HG03558 (cell line): ENCODE data around the gene FER.
"Not testable (repeated sequence)": the region's sequence is repeated elsewhere in the genome, so short reads cannot be mapped to it uniquely, and the experiment has no call there.

ENCODE experiments used
- ATAC-seq: cut with Tn5 transposase; IDR thresholded peaks from one replicate; pipeline ENCODE4 v1.9.1; 2021; ENCODE audit warnings: moderate number of reproducible peaks; ENCODE audit not compliant: unreplicated experiment; ENCODE audit errors: extremely low read depth

The FER gene

DNA sequence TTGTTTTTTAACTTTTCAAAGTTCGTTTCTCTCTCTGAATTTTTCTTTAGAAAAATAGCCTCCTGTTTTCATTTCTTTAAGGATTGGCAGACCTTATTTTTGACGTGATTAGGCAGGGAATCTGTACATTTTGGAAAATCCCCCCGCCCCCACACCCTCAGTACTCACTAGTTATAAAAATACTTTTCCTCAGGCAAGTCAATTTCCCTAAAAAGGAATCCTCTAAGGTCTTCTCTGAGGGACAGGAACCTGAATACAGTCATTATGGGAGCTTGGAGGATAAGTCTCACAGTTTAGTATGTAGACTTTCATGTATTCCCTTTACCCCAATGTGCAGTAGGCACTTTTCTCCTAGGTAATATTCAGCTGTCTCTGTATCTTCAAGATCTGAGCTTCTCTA is 3.9 kb upstream of the FER start:
- ATAC-seq, result no peak

DNA sequence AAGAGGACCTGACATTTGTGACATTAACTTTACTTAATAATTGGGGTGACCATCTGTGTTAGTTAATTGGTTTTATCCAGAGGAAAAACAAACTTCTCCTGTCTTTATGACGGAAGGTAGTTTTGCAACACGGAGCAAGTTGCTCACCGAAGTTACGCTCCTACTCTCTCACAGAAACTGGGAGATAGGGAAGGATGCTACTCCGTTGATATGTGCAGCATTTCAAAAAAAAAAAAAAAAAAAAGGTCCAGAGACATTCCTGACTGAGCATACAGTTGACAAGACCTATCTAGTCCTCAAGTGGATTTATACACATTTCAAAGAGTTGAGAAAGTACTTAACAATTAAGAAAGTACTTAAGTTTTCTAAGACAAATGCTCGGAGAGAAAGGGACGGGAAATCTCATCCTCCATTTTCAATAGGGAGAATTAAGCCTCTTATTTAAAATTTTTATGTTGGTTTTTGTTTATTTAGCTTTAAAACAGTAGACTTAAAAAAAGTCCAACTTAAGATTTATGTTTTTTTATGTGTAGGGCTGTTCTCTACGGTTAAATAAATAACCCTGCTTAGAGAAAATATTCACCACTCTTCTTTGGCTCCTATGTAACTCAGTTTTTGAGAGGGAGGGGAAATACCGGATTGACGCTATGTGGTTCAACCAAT is 455 bp upstream of the FER start:
- no peak for ATAC-seq

GRCh38 chr5:108748401-108749127 is 867 bp downstream of the FER start:
- ATAC-seq, result peak; percentile 95

- ATAC-seq, result peak; percentile 4
Observed at GRCh38 chr5:108749128-108749861, 1.6 kb downstream of the FER start.

DNA sequence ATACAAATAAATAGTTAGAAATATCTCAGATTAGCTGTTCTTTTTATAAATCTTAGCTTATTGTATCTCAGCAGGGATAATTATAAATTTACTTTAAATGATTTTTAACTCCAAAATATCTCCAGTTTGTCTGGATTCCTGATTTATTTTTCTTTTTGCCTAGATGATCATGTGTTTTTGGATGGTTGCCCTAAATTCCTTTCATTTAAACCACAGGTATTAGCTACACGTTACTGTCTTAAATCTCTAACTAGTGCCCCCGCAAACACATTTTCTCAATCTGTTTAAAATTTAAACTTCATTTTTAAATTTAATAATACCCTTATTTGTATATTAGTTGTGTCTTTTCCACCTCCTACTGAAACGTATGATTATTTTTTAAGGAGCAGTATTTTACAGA is 5.6 kb downstream of the FER start:
- ATAC-seq, result no peak

GRCh38 chr5:108753877-108754276 is 6.2 kb downstream of the FER start:
- no peak for ATAC-seq

DNA sequence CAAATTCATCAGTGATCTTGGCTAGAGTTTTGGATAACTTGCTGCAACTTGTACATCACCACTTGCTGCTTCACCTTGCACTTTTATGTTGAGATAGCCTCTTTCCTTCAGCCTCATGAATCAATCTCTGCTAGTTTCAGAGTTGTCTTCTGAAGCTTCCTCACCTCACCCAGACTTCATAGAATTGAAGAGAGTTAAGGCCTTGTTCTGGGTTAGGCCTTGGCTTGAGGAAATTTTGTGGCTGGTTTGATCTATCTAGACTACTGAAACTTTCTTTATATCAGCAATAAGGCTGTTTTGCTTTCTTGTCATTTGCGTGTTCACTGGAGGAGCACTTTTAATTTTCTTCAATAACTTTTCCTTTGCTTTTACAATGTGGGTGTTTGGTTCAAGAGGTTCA is 12.8 kb downstream of the FER start:
- no peak for ATAC-seq

- no peak for ATAC-seq
Observed at GRCh38 chr5:108762660-108763059, 15.0 kb downstream of the FER start.

DNA sequence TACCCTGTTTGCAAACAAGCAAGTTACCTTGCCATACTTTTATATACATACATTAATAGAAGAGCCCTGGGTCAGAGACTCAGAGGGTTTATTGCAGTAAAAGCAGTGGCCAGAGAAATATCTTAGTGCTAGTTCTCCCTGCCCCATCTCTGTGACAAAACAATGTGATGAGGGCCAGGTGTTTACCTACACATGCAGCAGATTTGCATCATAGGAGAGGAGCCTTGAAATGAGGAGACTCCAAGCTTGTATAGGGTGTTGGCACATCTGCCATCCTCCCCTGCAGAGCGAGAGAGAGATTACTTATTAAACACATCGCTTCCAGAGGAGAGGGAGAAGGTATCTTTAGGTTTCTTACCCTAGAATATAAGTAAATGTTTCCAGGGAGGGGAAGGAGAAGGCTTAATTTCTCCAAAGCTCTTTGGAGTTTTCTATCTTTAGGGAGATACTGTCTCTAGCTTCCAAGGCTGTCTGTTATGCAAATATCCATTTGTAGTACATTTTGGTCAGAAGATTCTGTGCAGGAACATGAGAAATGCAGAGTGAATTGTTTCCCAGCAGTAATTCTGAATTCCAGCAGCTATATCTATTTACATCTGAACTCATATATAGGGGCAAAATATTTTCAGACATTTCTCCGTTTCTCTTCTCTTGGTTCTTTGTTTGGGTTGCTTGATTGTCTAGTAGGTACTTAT is 15.7 kb downstream of the FER start:
- ATAC-seq, result no peak

- ATAC-seq, result no peak
Observed at GRCh38 chr5:108765647-108766046, 17.9 kb downstream of the FER start.

- ATAC-seq, result not testable (repeated sequence)
Observed at GRCh38 chr5:108766916-108767315, 19.2 kb downstream of the FER start.

- ATAC-seq, result no peak
Observed at GRCh38 chr5:108769352-108769751, 21.7 kb downstream of the FER start.

DNA sequence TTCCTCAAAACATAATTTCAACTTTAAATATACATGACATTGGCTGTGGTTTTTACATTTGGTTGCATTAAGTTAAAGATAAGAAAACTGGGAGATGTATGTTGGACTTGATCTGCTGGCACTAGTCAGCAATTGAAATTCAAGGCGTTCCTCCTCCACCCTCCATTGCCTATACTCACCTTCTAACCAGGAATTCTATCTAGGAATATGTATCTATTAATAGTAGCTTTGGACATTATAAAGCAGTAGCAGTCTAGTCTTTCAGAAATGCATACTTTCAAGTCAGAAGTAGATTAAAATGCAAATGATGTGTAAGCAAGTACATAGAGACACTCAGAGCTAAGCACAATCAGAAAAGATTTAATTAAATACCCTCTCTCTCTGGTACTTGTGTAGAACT is 24.9 kb downstream of the FER start:
- ATAC-seq, result no peak

DNA sequence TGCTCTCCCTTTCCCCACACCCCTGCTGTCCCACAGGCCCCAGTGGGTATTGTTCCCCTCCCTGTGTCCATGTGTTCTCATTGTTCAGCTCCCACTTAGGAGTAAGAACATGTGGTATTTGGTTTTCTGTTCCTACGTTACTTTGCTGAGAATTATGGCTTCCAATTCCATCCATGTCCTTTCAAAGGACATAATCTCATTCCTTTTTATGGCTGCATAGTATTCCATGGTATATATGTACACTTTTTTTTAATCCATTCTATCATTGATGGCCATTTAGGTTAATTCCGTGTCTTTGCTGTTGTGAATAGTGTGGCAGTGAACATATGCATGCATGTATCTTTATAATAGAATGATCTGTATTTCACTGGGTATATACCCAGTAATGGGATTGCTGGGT is 25.6 kb downstream of the FER start:
- no peak for ATAC-seq

DNA sequence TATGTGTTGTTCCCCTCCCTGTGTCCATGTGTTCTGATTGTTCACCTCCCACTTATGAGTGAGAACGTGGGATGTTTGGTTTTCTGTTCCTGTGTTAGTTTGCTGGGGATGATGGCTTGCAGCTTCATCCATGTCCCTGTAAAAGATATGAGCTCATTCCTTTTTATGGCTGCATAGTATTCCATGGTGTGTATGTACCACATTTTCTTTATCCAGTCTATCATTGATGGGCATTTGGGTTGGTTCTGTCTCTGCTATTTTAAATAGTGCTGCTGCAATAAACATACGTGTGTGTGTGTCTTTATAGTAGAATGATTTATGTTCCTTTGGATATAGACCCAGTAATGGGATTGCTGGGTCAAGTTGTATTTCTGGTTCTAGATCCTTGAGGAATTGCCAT is 26.4 kb downstream of the FER start:
- ATAC-seq, result not testable (repeated sequence)

GRCh38 chr5:108777582-108777981 is 29.9 kb downstream of the FER start:
- not testable (repeated sequence) for ATAC-seq

GRCh38 chr5:108784577-108784976 is 36.9 kb downstream of the FER start:
- not testable (repeated sequence) for ATAC-seq

GRCh38 chr5:108786806-108787483 is 39.2 kb downstream of the FER start:
- ATAC-seq, result no peak

- no peak for ATAC-seq
Observed at GRCh38 chr5:108788142-108788541, 40.4 kb downstream of the FER start.

GRCh38 chr5:108793207-108793606 is 45.5 kb downstream of the FER start:
- ATAC-seq, result no peak
